GM21526 (cell line): ENCODE measurements around the gene KTI12.
"Not testable (repeated sequence)": the region's sequence is repeated elsewhere in the genome, so short reads cannot be mapped to it uniquely, and the experiment has no call there.

Experiments used
- ATAC-seq: cut with Tn5 transposase; IDR thresholded peaks from one replicate; pipeline ENCODE4 v1.9.1; 2021; ENCODE audit warnings: moderate library complexity; ENCODE audit not compliant: unreplicated experiment, low FRiP score

Gene KTI12

GRCh38 chr1:52033190-52034049 is at the start of gene KTI12:
Gene KTI12 (minus strand): TSS chr1:52033810. CDS start chr1:52033761, 49 bp downstream.
- peak; percentile 83 for ATAC-seq

- no peak for ATAC-seq
Observed at GRCh38 chr1:52080014-52080415, 46.4 kb upstream of the KTI12 start.

GRCh38 chr1:52077277-52077676 is 43.7 kb upstream of the KTI12 start:
- ATAC-seq: not testable (repeated sequence)

GRCh38 chr1:52072291-52072690 is 38.7 kb upstream of the KTI12 start:
- no peak for ATAC-seq

GRCh38 chr1:52070704-52071103 is 37.1 kb upstream of the KTI12 start:
- ATAC-seq: no peak

- no peak for ATAC-seq
Observed at GRCh38 chr1:52063192-52063591, 29.6 kb upstream of the KTI12 start.

- ATAC-seq: no peak
Observed at GRCh38 chr1:52060822-52061221, 27.2 kb upstream of the KTI12 start.

- ATAC-seq: no peak
Observed at GRCh38 chr1:52059888-52060287, 26.3 kb upstream of the KTI12 start.

GRCh38 chr1:52059321-52059720 is 25.7 kb upstream of the KTI12 start:
- no peak for ATAC-seq

GRCh38 chr1:52057876-52058415 is 24.3 kb upstream of the KTI12 start:
- ATAC-seq: no peak

- ATAC-seq: no peak
Observed at GRCh38 chr1:52057255-52057654, 23.6 kb upstream of the KTI12 start.

- no peak for ATAC-seq
Observed at GRCh38 chr1:52056937-52057231, 23.3 kb upstream of the KTI12 start.

GRCh38 chr1:52056163-52056936 is 22.7 kb upstream of the KTI12 start, which contains the start of gene BTF3L4:
Gene BTF3L4 (plus strand): TSS chr1:52056295. CDS start chr1:52059848, 3,553 bp downstream.
- ATAC-seq: peak; percentile 77

- ATAC-seq: no peak
Observed at GRCh38 chr1:52055866-52056162, 22.2 kb upstream of the KTI12 start.

GRCh38 chr1:52055066-52055865 is 21.7 kb upstream of the KTI12 start, which contains the start of gene TXNDC12:
Gene TXNDC12 (minus strand): TSS chr1:52055191. CDS start chr1:52055096, 95 bp downstream.
- no peak for ATAC-seq

- ATAC-seq: no peak
Observed at GRCh38 chr1:52054496-52055065, 21.0 kb upstream of the KTI12 start.

GRCh38 chr1:52053862-52054261 is 20.3 kb upstream of the KTI12 start:
- no peak for ATAC-seq

- ATAC-seq: not testable (repeated sequence)
Observed at GRCh38 chr1:52049337-52049736, 15.7 kb upstream of the KTI12 start.

GRCh38 chr1:52045666-52046195 is 12.1 kb upstream of the KTI12 start:
- not testable (repeated sequence) for ATAC-seq

GRCh38 chr1:52045236-52045635 is 11.6 kb upstream of the KTI12 start:
- no peak for ATAC-seq
